H1 (cell line): ENCODE results near the gene RIPOR2. TPM values are rescaled to one million over a fixed set of nuclear protein-coding genes. Genes with fewer than 3 reads are reported as not detected.

Experiments used
- BCL11A ChIP-seq, 2 experiments: IDR thresholded peaks; one replicate each; pipeline ENCODE4 v1.6.1; 2011; ENCODE audit warnings: low read depth in 2 of 2, low read length in 2 of 2, mild to moderate bottlenecking in 2 of 2
- EZH2 ChIP-seq: fragments of 200-600 bp; sonication (generic); IDR thresholded peaks from 2 replicates; pipeline ENCODE4 v1.7.1; 2012; ENCODE audit warnings: low read depth, mild to moderate bottlenecking, moderate library complexity, low read length, inconsistent platforms; ENCODE audit not compliant: severe bottlenecking
- FOSL1 ChIP-seq: IDR thresholded peaks from 2 replicates; pipeline ENCODE4 v1.6.1; 2011; ENCODE audit warnings: mild to moderate bottlenecking, low read depth, low read length, moderate library complexity; ENCODE audit not compliant: insufficient read depth
- NANOG ChIP-seq: IDR thresholded peaks from 2 replicates; pipeline ENCODE4 v1.6.1; 2011; ENCODE audit warnings: low read length, low read depth, mild to moderate bottlenecking, inconsistent platforms; ENCODE audit not compliant: insufficient read depth, poor library complexity, severe bottlenecking
- PHF8 ChIP-seq: fragments of 200-600 bp; sonication (generic); conservative IDR thresholded peaks from 2 replicates; pipeline ENCODE4 v1.7.1; 2012; ENCODE audit warnings: low read depth, mild to moderate bottlenecking, inconsistent platforms, low read length, moderate library complexity
- RNF2 ChIP-seq: fragments of 200-900, 300-1000 bp; sonication (generic); IDR thresholded peaks from 2 replicates; pipeline ENCODE4 v1.7.1; 2016; ENCODE audit warnings: borderline replicate concordance, low read depth, mild to moderate bottlenecking, antibody characterized with exemption, low read length; ENCODE audit not compliant: poor library complexity, severe bottlenecking; ENCODE audit errors: missing control alignments
- SAP30 ChIP-seq: fragments of 300-600 bp; sonication (generic); IDR thresholded peaks from 2 replicates; pipeline ENCODE4 v1.7.1; 2012; ENCODE audit warnings: low read length, moderate library complexity, mild to moderate bottlenecking, inconsistent platforms; ENCODE audit not compliant: insufficient read depth, insufficient replicate concordance
- SP2 ChIP-seq: IDR thresholded peaks from 2 replicates; pipeline ENCODE4 v1.6.1; 2012; ENCODE audit warnings: mild to moderate bottlenecking, low read length, inconsistent platforms
- TBP ChIP-seq: IDR thresholded peaks from 2 replicates; pipeline ENCODE4 v1.6.1; 2011; ENCODE audit warnings: low read depth, low read length, improper control_type of control experiment
- polyA plus RNA-seq, 7 experiments: library from polyadenylated mRNA; depleted of rRNA in 3 of 7; stranded (reverse) in 5 of 7; unstranded in 2 of 7; fragments of >200 nt in 5 of 7; fragments of 200-250 nt in 2 of 7; gene quantifications; 1 replicate in 5 of 7; 2 replicates in 1 of 7; 4 replicates in 1 of 7; pipeline versions ENCODE4 v1.2.1 to v1.2.3, GENCODE V29; 2011 to 2013; ENCODE audit warnings: missing spikeins in 2 of 7, mixed read lengths in 2 of 7
- total RNA-seq: library from RNA; stranded (reverse); fragmentation: NEBNext Ultra II Directional; extraction: Animal tissue kit (Norgen Biotek cat#: 25700); gene quantifications from 2 replicates; pipeline ENCODE4 v1.2.1, GENCODE V29; 2021

The RIPOR2 gene
- total and polyA plus RNA-seq, 2 of the 8 experiments (the other 6 are each of a cell fraction or from before 2014, with no cell fraction given): 16.7 to 45.6 TPM

- TF ChIP-seq NANOG (no peak), RNF2 (no peak), BCL11A (IDR thresholded peaks at IDR 0.05; ENCODE audit: low read depth in 2 of 2, low read length in 2 of 2) (no peak), SP2 (no peak), FOSL1 (no peak), TBP (no peak), EZH2 (no peak), PHF8 (no peak), SAP30 (no peak)
Measured at GRCh38 chr6:24778878-24779277, 156.9 kb downstream of the RIPOR2 start (continued).
